Suppressor macrophage (primary cell): ENCODE data around the gene WFDC12.

ENCODE experiments used
- DNase-seq, 4 experiments: peaks; one replicate each; pipeline ENCODE4 v3.0.0-alpha.2; 2020 to 2022

Gene WFDC12

DNA sequence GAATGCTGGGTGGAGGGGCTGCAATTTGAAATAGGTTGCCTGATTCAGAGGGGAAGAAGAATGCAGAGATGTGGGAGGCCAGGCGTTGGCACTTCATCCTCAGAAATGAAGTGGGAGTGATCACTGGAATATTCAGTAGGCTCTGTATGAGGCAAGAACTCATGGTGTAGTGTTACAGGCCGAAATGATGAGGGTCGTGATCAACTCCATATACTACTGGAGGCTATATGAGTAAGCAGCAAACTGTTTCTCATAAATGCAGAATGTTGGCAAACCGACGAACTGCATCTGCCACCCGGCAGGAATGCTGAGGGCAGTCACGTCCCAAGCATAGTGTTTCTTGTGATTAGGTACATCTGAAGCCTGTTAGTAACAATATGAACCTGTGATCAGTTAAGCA is 36.0 kb downstream of the WFDC12 start:
- no peak for DNase-seq

DNA sequence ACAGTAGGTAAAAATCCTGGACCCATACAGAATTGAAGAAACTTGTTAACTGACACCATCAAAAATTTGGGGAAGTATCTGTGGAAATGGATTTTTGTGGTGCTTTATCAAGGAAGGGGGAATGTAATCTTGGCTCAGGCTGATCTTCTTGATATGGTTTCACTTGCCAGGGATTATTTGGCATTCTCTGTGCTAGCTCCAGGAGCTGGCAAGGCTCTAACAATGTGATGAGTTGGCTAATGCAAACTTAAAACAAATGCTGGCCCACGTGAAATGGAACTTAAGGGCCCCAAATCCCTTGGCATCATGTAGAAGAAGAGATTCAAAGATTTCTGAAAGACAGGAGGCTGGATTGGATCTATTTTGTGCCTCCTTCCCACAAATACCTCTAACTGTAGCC is 36.5 kb downstream of the WFDC12 start:
- DNase-seq = no peak

DNA sequence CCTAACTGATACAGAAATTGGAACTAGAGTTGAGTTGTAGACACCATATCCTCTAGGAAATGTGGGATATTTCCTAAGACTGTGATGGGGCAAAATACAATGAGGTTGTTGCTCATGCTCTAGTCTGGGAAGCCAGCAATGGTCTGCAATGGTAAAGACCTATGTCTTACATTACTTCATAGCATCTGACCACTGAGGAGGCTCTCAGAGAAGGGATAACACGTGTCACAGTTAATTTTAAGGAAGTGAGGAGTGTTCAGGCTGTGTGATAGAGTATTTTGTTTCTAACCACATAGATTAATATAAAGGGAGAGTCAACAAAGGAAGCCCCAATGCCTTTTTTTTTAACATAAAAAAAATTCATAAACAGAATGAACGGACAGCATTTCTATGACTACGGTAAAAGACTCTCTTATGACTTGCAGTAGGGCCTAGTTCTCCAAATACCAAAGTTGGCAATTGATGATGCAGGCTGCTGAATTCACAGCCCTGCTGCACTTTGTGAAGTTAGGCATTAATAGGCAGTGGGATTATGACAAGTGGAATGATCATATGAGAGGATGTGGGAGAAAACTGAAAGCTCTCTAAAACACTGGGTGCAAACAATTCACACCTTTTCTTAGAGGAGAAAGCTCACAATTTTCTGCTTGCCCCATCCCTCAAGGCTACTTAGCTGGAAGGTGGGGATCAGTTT is 37.0 kb downstream of the WFDC12 start:
- DNase-seq = peak; percentile 61 to 84 (median 73)

DNA sequence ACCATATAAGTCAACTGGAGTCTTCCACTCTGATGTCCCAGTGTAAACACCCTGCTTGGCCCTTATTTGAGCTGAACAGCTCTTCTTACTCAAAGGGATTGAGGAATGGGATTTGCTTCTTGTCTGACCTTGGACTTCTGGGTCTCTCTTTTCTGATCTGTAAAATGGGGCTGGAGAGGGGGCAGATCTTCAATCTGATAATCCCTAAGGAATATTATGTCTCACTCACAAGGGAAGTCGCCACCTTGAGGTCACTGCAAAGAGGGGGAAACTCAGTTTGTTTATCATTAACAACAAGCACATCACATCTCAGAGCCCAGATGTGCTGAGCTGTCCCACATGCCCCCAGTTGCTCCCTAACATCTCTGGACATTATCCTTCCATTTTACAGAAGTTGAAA is 38.4 kb downstream of the WFDC12 start:
- no peak for DNase-seq

DNA sequence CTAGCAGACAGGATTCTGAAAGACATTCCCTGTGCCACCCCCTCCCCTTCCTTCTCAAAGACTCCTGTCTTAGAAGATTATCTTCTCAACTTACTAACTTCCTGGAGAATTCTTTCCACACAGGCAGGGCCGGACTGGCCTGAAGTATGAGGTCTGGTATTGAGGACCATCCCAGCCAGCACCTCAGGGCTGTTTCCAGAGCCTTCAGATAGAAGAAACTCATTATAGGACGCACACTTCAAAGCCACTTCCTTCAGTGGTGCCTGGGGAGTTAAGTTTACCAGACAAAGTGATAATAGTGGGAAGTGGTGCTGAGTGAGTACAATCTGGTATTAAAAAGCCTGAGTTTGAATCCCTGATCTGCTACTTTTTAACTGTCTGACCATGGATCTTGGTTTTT is 39.0 kb downstream of the WFDC12 start:
- DNase-seq = no peak

DNA sequence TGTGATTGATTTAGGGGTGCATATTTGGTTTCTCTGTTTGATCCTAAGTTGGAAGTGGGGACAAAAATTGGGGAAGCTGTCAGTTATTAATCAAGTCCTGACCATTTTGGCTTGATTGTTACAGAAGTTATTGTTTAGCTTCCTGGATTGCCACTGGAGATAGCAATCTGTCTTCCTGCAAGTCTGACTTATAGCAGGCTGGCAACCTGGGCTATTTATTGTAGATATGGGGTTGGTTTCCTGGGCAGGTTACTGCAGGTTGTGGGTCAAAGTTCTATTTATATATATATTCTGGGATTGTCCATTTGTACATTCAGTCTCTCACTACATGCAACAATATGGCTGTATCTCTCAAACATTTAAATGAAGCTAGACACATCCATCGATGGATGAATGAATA is 41.1 kb downstream of the WFDC12 start:
- DNase-seq = no peak

DNA sequence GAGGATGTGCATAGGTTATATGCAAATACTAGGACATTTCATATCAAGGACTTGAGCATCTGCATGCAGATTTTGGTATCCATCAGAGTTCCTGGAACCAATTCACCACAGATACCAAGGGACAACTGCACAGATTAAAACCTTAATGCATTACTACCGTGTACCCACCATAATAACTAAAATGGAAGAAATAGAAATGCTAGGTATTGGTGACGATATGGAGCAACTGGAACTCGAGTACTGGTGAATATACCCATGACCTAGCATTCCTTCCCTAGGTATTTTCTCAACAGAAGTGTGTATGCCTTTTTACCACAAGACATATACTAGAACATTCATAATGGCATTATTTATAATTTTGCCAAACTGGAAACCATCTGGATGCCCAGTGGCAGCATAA is 41.8 kb downstream of the WFDC12 start:
- DNase-seq = no peak

DNA sequence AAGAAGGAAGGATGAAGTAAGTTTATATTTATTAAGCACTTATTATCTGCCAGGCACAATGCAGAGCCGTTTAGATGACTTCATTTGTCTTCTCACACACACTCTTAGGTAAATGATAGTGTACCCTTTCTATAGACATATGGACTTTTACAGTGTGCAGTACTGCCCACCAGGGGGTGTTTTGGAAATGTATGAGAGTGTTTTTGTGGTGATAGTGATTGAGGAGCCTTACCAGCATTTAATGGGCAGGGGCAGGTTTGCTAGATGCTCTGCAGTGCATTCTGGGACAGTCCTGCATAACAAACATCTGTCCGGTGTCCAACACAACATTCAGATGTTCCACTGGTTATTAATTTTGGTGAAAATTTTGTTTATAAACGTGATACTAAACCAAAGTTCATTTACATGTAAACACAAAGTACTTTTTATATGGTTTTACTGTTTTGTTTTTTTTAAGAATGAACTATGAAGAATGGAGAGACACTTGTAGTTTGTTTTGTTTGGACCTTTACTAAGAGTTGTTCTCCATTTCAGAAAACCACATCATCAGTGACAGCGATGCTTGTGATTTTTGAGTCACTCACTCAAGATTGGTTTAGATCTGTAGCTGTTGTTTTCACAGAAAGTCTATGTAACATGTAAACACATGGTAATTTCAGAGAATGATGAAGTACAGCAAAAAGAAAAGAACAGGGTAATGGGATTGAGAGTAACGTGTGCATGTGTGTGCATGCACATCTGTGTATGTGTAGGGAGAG is 43.2 kb downstream of the WFDC12 start:
- peak; percentile 36 to 69 (median 56) for DNase-seq

DNA sequence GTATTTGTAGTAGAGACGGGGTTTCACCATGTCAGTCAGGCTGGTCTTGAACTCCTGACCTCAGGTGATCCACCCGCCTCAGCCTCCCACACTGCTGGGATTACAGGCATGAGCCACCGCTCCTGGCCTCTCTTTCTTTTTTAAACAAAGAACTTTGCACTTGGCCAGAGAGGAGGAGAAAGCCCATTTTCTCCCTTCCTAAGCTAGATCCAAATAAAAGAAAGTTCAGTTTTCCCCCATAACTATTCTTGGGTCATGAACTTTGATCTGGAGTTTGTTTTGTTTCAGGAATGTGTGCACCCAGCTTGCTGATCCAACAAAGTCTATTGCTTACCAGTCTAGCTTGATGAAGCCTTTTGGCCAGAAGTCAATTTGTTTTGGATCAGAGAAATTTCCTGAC is 46.7 kb downstream of the WFDC12 start:
- DNase-seq = no peak
